ENCODE results near the gene NOC2L. TPM values are rescaled to one million over a fixed set of nuclear protein-coding genes. Genes with fewer than 3 reads are reported as not detected.

NOC2L gene
- total RNA-seq, 1 experiment from 2014 or later = 130 TPM

- Mint-ChIP-seq H3K27me3 (ENCODE audit: low read depth) (peaks cover 90% of the 10 kb centered on the region), H3K9me3 (peaks cover 4 to 5% of the 10 kb centered on the region in 2 experiments; a peak in 2 of 5 replicates), H3K4me1 (peaks cover 22 to 30% of the 10 kb centered on the region in 2 experiments), H3K4me3 (peak within 1 kb of the TSS; percentile 59 to 81), H3K36me3 (ENCODE audit: insufficient read depth in 1 of 3, low read depth in 3 of 3) (peaks cover 0 to 4% (median 0%) of the 10 kb centered on the region in 3 experiments; a peak in 3 of 7 replicates), H3K27ac (no peak within 1 kb of the TSS)
- no peak within 1 kb of the TSS for H3K4ac ChIP-seq (ENCODE audit: low read depth, low read length)
- H3K27me3 ChIP-seq (ENCODE audit: insufficient read depth, low read length) = peaks cover 77% of the 10 kb centered on the region
- no peak within 1 kb of the TSS for H2BK15ac ChIP-seq (ENCODE audit: low read depth, low read length)
- H4K91ac ChIP-seq (ENCODE audit: insufficient read length, low read depth, low read length) = no peak within 1 kb of the TSS
- TF ChIP-seq CTCF (conservative IDR thresholded peaks at IDR 0.05) = no peak
- no peak within 1 kb of the TSS for H3K18ac ChIP-seq (ENCODE audit: insufficient read length, low read depth, low read length)
- H3K4me1 ChIP-seq (ENCODE audit: insufficient read depth, low read length) = no peaks in the 10 kb centered on the region
- H2BK5ac ChIP-seq (ENCODE audit: insufficient read length, low read length) = no peak within 1 kb of the TSS
- H4K5ac ChIP-seq (ENCODE audit: insufficient read length, low read depth, low read length) = no peak within 1 kb of the TSS
- H2AFZ ChIP-seq (ENCODE audit: low read length) = no peak within 1 kb of the TSS
- H2BK120ac ChIP-seq (ENCODE audit: low read depth, low read length, poor library complexity, severe bottlenecking) = no peak within 1 kb of the TSS
- no peaks in the 10 kb centered on the region for H3K9me3 ChIP-seq (ENCODE audit: control insufficient read depth, low read depth, low read length)
- peak; percentile 68 for DNase-seq
- no peak within 1 kb of the TSS for H3K56ac ChIP-seq (ENCODE audit: insufficient read length, low read depth, low read length)
- H2BK12ac ChIP-seq (ENCODE audit: insufficient read length, low read depth, low read length) = no peak within 1 kb of the TSS
- H3T11ph ChIP-seq (ENCODE audit: low read length) = no peak within 1 kb of the TSS
- H3K79me2 ChIP-seq (ENCODE audit: insufficient read depth, low read length) = no peaks in the 10 kb centered on the region
- H3K23me2 ChIP-seq (ENCODE audit: insufficient read length, low read depth, low read length, poor library complexity, severe bottlenecking) = peaks cover 7% of the 10 kb centered on the region
- peaks cover 11% of the 10 kb centered on the region for H4K20me1 ChIP-seq (ENCODE audit: control insufficient read depth, insufficient read depth, insufficient read length)
- no peak within 1 kb of the TSS for H2AK5ac ChIP-seq (ENCODE audit: insufficient read length, low read length)
- no peak within 1 kb of the TSS for H3K14ac ChIP-seq (ENCODE audit: insufficient read depth, low read length)
- H3K27ac ChIP-seq (ENCODE audit: insufficient read length, low read depth, low read length) = no peak within 1 kb of the TSS
- H3K9ac ChIP-seq (ENCODE audit: extremely low read depth, insufficient read length, low read length) = no peak within 1 kb of the TSS
- H3K4me2 ChIP-seq (ENCODE audit: insufficient read depth, insufficient read length, low read length) = peak within 1 kb of the TSS; percentile 28
- H3K79me1 ChIP-seq (ENCODE audit: insufficient read depth, low read depth, low read length, poor library complexity, severe bottlenecking) = no peaks in the 10 kb centered on the region
- H2BK20ac ChIP-seq (ENCODE audit: low read depth, low read length, poor library complexity, severe bottlenecking) = no peak within 1 kb of the TSS
- no CpG with 5 or more reads among the region's 72 CpGs for whole genome bisulfite sequencing (ENCODE audit: extremely low coverage, insufficient read length, low lambda C conversion rate)
- H4K8ac ChIP-seq (replicated peaks; ENCODE audit: insufficient read length, low read depth, low read length) = no peak within 1 kb of the TSS
- H3K23ac ChIP-seq (ENCODE audit: insufficient read length, low read depth, low read length) = no peak within 1 kb of the TSS
Observed at GRCh38 chr1:923131-923990, 35.7 kb downstream of the NOC2L start, which contains the start of gene SAMD11. Gene SAMD11 (plus strand): TSS chr1:923923. CDS start chr1:924432, 509 bp downstream.

Measured in H9 (cell line).